ENCODE measurements around the gene DHX15. TPM values are rescaled to one million over a fixed set of nuclear protein-coding genes. Genes with fewer than 3 reads are reported as not detected.

The DHX15 gene
- total and polyA plus RNA-seq, 12 donors: 42.4 to 158 (median 79.0) TPM

DNA sequence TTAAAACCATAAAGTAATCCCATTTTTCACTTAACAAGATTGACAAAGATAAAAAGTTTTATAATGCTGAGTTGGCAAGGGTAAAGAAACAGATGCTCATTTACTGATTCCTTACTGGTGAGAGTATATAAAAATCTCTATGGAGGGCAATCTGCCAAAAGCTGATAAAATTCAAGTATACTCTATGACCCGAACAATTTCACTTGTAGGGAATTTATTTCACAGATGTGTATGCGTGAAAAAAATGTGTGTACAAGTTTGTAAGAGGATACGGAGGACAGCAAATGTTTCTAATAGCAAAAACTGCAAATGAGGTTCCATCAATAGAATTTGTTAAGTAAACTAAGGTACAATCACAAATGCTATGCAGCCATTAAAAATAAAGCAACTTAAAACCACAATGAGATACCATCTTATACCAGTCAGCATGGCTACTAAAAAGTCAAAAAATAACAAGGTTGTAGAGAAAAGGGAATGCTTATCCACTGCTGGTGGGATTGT lies 23.4 kb downstream of the DHX15 start:
- WGBS, 4 donors: 79 to 83% (median 81%) methylated on average over 3 of the region's 3 CpGs
- TF ChIP-seq POLR2A (IDR thresholded peaks at IDR 0.05): no peak
- TF ChIP-seq, protein P1, sequence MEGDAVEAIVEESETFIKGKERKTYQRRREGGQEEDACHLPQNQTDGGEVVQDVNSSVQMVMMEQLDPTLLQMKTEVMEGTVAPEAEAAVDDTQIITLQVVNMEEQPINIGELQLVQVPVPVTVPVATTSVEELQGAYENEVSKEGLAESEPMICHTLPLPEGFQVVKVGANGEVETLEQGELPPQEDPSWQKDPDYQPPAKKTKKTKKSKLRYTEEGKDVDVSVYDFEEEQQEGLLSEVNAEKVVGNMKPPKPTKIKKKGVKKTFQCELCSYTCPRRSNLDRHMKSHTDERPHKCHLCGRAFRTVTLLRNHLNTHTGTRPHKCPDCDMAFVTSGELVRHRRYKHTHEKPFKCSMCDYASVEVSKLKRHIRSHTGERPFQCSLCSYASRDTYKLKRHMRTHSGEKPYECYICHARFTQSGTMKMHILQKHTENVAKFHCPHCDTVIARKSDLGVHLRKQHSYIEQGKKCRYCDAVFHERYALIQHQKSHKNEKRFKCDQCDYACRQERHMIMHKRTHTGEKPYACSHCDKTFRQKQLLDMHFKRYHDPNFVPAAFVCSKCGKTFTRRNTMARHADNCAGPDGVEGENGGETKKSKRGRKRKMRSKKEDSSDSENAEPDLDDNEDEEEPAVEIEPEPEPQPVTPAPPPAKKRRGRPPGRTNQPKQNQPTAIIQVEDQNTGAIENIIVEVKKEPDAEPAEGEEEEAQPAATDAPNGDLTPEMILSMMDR (IDR thresholded peaks at IDR 0.05): no peak
- peaks cover 16 to 35% of the 10 kb centered on the region in 2 donors for H3K4me1 ChIP-seq (replicated peaks in 1 of 2)

DNA sequence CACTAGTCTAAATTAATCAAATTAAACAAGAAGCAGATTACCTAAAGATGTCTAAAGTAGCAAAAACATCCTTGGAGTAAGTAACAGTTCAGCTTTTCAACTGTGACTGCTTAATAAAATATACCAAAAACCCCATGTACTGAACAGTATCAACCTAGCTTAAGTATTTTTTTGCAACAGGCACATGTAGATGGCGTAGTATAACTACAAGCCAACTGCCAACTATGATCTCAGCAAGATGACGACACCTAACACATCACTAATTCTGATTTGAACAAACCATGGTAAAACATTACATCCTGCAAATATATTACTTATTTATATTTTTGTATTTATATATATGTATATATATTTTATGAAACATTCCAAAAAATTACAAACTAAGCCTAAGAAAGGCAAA lies 24.5 kb downstream of the DHX15 start:
- peaks cover 16 to 31% of the 10 kb centered on the region in 2 donors for H3K4me1 ChIP-seq (replicated peaks in 1 of 2)
- intact Hi-C loops (cut with DNase I): no loop called here
- no peak overlapping the region for H3K4me3 ChIP-seq
- H3K36me3 ChIP-seq (replicated peaks in 1 of 2): no peaks in the 10 kb centered on the region
- no peak overlapping the region for H3K27ac ChIP-seq
- H3K27me3 ChIP-seq: no peaks in the 10 kb centered on the region
- 90 to 94% (median 92%) methylated on average over 2 of the region's 2 CpGs for WGBS, 4 donors
- H3K9me3 ChIP-seq (replicated peaks in 1 of 3): no peaks in the 10 kb centered on the region
- DNase-seq: no peak
- TF ChIP-seq, protein P1 (IDR thresholded peaks at IDR 0.05): no peak
- no peak for TF ChIP-seq POLR2A (IDR thresholded peaks at IDR 0.05)

More for the DNA sequence above, 23.4 kb downstream of the DHX15 start:
- H3K4me3 ChIP-seq: no peak overlapping the region
- no peak overlapping the region for H3K27ac ChIP-seq
- DNase-seq: no peak
- no peaks in the 10 kb centered on the region for H3K9me3 ChIP-seq (replicated peaks in 1 of 3)
- no peaks in the 10 kb centered on the region for H3K27me3 ChIP-seq
- intact Hi-C loops (cut with DNase I): no loop called here
- H3K36me3 ChIP-seq (replicated peaks in 1 of 2): no peaks in the 10 kb centered on the region

DNA sequence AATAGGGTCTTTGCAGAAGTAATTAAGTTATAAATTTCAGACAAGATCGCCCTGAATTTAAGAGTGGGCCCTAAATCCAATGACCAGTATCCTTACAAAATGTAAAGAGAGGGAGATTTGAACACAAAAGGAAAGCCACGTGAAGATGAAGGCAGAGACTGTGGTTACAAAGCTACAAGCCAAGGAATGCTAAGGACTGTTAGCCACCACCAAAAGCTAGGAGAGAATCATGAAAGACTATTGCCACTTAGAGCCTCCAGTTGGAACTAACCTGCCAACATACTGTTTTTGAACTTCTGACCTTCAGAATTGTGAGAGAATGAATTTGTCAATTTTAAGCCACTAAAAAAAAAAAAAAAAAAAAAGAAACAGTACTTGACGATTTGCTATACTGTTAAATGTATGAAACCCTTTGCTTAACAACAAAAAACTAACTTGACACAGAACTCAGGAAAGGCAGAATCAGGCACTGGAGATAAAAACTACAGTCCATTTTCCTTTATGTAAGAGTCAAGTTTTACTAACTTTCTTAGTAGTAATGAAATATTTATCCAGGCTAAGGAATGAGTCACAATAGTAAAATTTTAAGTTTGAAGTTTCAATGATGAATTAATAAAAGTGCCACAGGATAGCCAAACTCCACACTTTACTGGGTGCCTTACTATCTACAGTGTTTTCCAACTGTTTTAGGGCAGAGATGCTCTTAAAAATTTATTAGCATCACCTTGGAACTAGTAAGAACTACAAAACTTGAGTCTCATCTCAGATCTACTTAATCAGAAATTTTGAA lies 25.1 kb downstream of the DHX15 start:
- Histone ChIP-seq H3K27me3 (no peaks in the 10 kb centered on the region), H3K36me3 (replicated peaks in 1 of 2) (peaks cover 0 to 5% of the 10 kb centered on the region in 2 donors), H3K9me3 (replicated peaks in 1 of 3) (no peaks in the 10 kb centered on the region), H3K4me1 (replicated peaks in 1 of 2) (peaks cover 16 to 31% of the 10 kb centered on the region in 2 donors), H3K4me3 (no peak overlapping the region), H3K27ac (no peak overlapping the region)
- TF ChIP-seq, protein P1 (IDR thresholded peaks at IDR 0.05): no peak
- no peak for TF ChIP-seq POLR2A (IDR thresholded peaks at IDR 0.05)
- 69 to 82% (median 73%) methylated on average over 3 of the region's 3 CpGs for WGBS, 4 donors
- no peak for DNase-seq
- intact Hi-C loops (cut with DNase I): no loop called here

DNA sequence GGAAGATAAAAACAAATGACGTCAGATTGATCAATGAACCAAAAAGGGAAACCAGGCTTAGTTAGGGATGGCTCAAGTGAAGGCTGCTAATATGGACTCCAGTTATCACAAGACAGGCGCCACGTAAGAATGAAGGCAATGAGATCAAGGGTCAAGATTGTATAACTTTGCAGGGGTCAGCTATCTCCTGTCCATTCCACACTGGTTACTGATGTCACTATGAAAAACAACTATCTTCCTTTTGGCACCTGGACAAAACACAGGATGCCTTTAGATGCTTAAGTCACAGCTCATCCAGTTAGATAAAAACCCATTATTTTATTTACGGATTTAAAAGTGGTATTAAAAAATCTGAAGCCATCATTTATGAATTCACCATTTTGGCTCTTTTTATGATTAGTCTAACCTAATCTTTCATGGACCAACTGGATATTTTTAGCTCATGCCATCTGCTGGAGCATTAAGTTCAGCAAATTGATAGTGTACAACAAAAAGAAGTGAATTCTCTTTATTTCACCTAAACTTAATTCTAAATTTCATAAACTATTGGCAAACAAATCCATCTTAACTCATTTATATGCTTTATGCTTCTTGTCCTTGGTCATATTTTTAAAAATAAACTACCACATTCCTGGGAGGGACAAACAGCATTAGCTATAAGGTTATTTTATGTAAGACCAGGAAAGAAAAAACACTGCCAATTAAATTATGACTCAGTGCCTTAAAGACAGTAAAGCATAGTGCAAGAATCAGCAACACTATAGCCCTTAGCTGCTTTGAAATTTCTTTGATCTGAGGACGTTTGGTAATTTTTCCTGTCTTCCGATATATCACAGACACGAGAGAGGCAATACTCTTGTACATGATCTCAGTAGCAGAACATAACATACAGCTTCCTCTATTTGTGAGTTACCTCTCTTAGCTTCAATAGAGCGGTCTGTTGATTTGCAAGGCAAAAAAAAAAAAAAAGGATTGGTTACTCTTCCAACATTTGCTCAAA lies 27.0 kb downstream of the DHX15 start:
- Histone ChIP-seq H3K27ac (peak overlapping the region in 1 of 5 donors; percentile 1), H3K9me3 (replicated peaks in 1 of 3) (no peaks in the 10 kb centered on the region), H3K36me3 (replicated peaks in 1 of 2) (peaks cover 0 to 21% of the 10 kb centered on the region in 2 donors), H3K4me1 (replicated peaks in 1 of 2) (peaks cover 16 to 36% of the 10 kb centered on the region in 2 donors), H3K4me3 (no peak overlapping the region), H3K27me3 (no peaks in the 10 kb centered on the region)
- intact Hi-C loops (cut with DNase I): no loop called here
- 51 to 57% (median 54%) methylated on average over 8 of the region's 8 CpGs for WGBS, 4 donors
- no peak for DNase-seq
- TF ChIP-seq, protein P1 (IDR thresholded peaks at IDR 0.05): no peak
- no peak for TF ChIP-seq POLR2A (IDR thresholded peaks at IDR 0.05)
